Central memory CD8-positive, alpha-beta T cell (primary cell): ENCODE measurements around the gene ZKSCAN1.
A peak's percentile ranks its signal among the peaks of the same experiment; 100 is the strongest.

ENCODE experiments used
- ATAC-seq: fragments of 150-1000 bp; cut with Tn5 transposase; replicated peaks from 2 replicates; pipeline ENCODE4 v1.10.0; 2022; ENCODE audit warnings: mild to moderate bottlenecking, moderate FRiP score, moderate number of reproducible peaks; ENCODE audit not compliant: poor library complexity, severe bottlenecking; ENCODE audit errors: extremely low read depth
- DNase-seq, 2 donors: peaks; one replicate each; pipeline ENCODE4 v3.0.0; 2021; ENCODE audit warnings: low spot score in 2 of 2
- H3K27ac Mint-ChIP-seq: one replicate; pipeline ENCODE4 v1.8.0; 2022; ENCODE audit warnings: low read depth, mild to moderate bottlenecking, moderate library complexity, mixed read lengths
- H3K27me3 Mint-ChIP-seq: one replicate; pipeline ENCODE4 v1.8.0; 2022; ENCODE audit warnings: mixed read lengths
- H3K36me3 Mint-ChIP-seq: one replicate; pipeline ENCODE4 v1.8.0; 2022; ENCODE audit warnings: mild to moderate bottlenecking, moderate library complexity, mixed read lengths; ENCODE audit not compliant: insufficient read depth
- H3K4me1 Mint-ChIP-seq: one replicate; pipeline ENCODE4 v1.8.0; 2022; ENCODE audit warnings: mixed read lengths
- H3K4me3 Mint-ChIP-seq: one replicate; pipeline ENCODE4 v1.8.0; 2022; ENCODE audit warnings: mild to moderate bottlenecking, moderate library complexity, mixed read lengths
- H3K9me3 Mint-ChIP-seq: one replicate; pipeline ENCODE4 v1.8.0; 2022; ENCODE audit warnings: mixed read lengths

Gene ZKSCAN1

GRCh38 chr7:100027197-100027596 lies 11.8 kb downstream of the ZKSCAN1 start:
- DNase-seq (no peak), ATAC-seq (no peak)
- H3K9me3 Mint-ChIP-seq, result no peaks in the 10 kb centered on the region
- peaks cover 54% of the 10 kb centered on the region for H3K36me3 Mint-ChIP-seq
- no peak overlapping the region for H3K4me3 Mint-ChIP-seq
- no peak overlapping the region for H3K27ac Mint-ChIP-seq
- no peaks in the 10 kb centered on the region for H3K27me3 Mint-ChIP-seq
- peaks cover 5% of the 10 kb centered on the region for H3K4me1 Mint-ChIP-seq

GRCh38 chr7:100029596-100029995 lies 14.2 kb downstream of the ZKSCAN1 start:
- Mint-ChIP-seq H3K36me3 (peaks cover 47% of the 10 kb centered on the region), H3K27me3 (no peaks in the 10 kb centered on the region), H3K4me1 (no peaks in the 10 kb centered on the region), H3K27ac (no peak overlapping the region), H3K9me3 (no peaks in the 10 kb centered on the region), H3K4me3 (no peak overlapping the region)
- DNase-seq (no peak), ATAC-seq (no peak)

- H3K36me3 Mint-ChIP-seq, result peaks cover 35% of the 10 kb centered on the region
- no peak for ATAC-seq
- no peak overlapping the region for H3K27ac Mint-ChIP-seq
Measured at GRCh38 chr7:100033526-100033925, 18.1 kb downstream of the ZKSCAN1 start.

GRCh38 chr7:100034871-100035510 lies 19.6 kb downstream of the ZKSCAN1 start:
- Mint-ChIP-seq H3K4me3 (no peak overlapping the region), H3K27me3 (no peaks in the 10 kb centered on the region), H3K27ac (no peak overlapping the region), H3K4me1 (no peaks in the 10 kb centered on the region), H3K36me3 (peaks cover 35% of the 10 kb centered on the region), H3K9me3 (no peaks in the 10 kb centered on the region)
- no peak for DNase-seq
- ATAC-seq, result no peak

More at GRCh38 chr7:100033526-100033925, 18.1 kb downstream of the ZKSCAN1 start:
- no peaks in the 10 kb centered on the region for H3K4me1 Mint-ChIP-seq
- no peaks in the 10 kb centered on the region for H3K9me3 Mint-ChIP-seq
- H3K4me3 Mint-ChIP-seq, result no peak overlapping the region
- no peaks in the 10 kb centered on the region for H3K27me3 Mint-ChIP-seq
- no peak for DNase-seq

- Mint-ChIP-seq H3K27ac (no peak overlapping the region), H3K36me3 (peaks cover 27% of the 10 kb centered on the region), H3K4me3 (no peak overlapping the region), H3K27me3 (no peaks in the 10 kb centered on the region), H3K4me1 (no peaks in the 10 kb centered on the region), H3K9me3 (no peaks in the 10 kb centered on the region)
- ATAC-seq, result no peak
- DNase-seq, result no peak
Measured at GRCh38 chr7:100035876-100036275, 20.5 kb downstream of the ZKSCAN1 start.

- peaks cover 18% of the 10 kb centered on the region for H3K36me3 Mint-ChIP-seq
- H3K27me3 Mint-ChIP-seq, result no peaks in the 10 kb centered on the region
- H3K27ac Mint-ChIP-seq, result no peak overlapping the region
- H3K4me1 Mint-ChIP-seq, result no peaks in the 10 kb centered on the region
- no peak overlapping the region for H3K4me3 Mint-ChIP-seq
- ATAC-seq (no peak), DNase-seq (no peak)
- H3K9me3 Mint-ChIP-seq, result no peaks in the 10 kb centered on the region
Measured at GRCh38 chr7:100038326-100038725, 22.9 kb downstream of the ZKSCAN1 start.

GRCh38 chr7:100040575-100040974 lies 25.2 kb downstream of the ZKSCAN1 start:
- H3K4me3 Mint-ChIP-seq, result no peak overlapping the region

GRCh38 chr7:100044718-100045117 lies 29.3 kb downstream of the ZKSCAN1 start:
- Mint-ChIP-seq H3K27ac (no peak overlapping the region), H3K4me3 (no peak overlapping the region), H3K4me1 (peaks cover 5% of the 10 kb centered on the region), H3K27me3 (no peaks in the 10 kb centered on the region), H3K36me3 (no peaks in the 10 kb centered on the region), H3K9me3 (no peaks in the 10 kb centered on the region)
- ATAC-seq, result no peak
- no peak for DNase-seq

More at GRCh38 chr7:100040575-100040974, 25.2 kb downstream of the ZKSCAN1 start:
- ATAC-seq (no peak), DNase-seq (no peak)
- Mint-ChIP-seq H3K27ac (no peak overlapping the region), H3K27me3 (no peaks in the 10 kb centered on the region), H3K4me1 (peaks cover 5% of the 10 kb centered on the region), H3K36me3 (peaks cover 5% of the 10 kb centered on the region), H3K9me3 (no peaks in the 10 kb centered on the region)

DNA sequence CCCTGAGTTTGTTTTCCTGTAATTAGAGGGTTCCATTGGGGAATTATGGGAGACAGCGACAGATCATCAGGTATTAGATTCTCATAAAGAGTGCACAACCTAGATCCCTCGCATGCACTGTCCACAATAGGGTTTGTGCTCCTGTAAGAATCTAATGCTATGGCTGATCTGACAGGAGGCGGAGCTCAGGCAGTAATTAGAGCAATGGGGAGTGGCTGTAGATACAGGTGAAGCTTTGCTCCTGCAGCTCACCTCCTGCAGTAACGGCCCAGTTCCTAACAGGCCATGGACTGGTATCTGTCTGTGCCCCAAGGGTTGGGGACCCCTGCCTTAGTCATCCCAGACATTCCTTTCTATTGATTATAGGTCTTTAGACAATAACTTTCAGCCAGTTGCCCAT lies 33.3 kb downstream of the ZKSCAN1 start:
- no peak for DNase-seq
- H3K4me1 Mint-ChIP-seq, result peaks cover 15% of the 10 kb centered on the region
- ATAC-seq, result no peak
- H3K4me3 Mint-ChIP-seq, result peak overlapping the region; percentile 47
- H3K27me3 Mint-ChIP-seq, result no peaks in the 10 kb centered on the region
- H3K36me3 Mint-ChIP-seq, result peaks cover 2% of the 10 kb centered on the region
- no peaks in the 10 kb centered on the region for H3K9me3 Mint-ChIP-seq
- peak overlapping the region; percentile 26 for H3K27ac Mint-ChIP-seq

DNA sequence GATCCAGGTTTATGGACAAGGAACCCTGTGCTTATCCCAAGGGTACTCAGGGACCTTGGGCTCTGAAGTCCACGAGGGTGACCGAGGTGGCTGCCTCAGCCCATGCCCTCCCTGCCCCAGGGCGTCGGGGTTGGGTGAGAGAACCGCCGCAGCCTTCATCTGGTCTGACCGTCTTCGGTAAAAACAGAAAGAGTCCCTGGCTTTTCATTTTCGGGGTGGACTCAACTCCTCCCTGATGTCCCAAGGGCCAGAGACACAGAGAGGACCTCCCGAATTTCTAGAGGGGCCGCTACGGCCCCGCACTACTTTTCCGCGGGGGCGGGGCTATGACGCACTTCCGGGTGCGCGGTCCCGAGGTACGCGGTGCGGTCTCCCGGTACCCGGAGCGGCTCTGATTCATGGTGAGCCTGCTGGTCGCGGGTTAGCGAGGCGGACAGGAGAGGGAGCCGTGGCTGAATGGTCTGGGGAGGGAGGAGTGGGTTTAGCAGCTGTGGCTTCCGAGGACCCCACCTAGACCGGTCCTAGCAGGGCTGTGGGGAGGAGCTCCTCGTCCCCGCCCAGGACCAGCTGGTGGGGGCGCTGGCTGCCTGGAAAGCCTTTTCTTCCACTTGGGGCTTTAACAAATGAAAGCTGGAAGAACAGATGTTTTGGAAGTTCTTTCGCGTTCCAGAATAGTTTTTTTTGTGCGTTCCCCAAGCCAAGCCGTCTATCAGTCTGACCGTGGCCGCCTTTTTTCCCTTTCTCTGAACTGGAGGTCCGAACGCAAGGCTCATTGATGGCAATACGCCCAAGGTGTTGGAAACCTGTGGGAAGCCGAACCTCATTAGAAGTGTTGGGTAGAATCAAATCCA lies 34.3 kb downstream of the ZKSCAN1 start, which contains the start of gene ZSCAN21:
TSS of gene ZSCAN21 (plus strand) at position 334 of the 851 bp plus-strand sequence. CDS start 7,233 bp downstream, outside the sequence.
- DNase-seq, result peak; percentile 65 to 66
- H3K27ac Mint-ChIP-seq, result peak within 1 kb of the TSS; percentile 92
- H3K27me3 Mint-ChIP-seq, result no peaks in the 10 kb centered on the region
- H3K4me1 Mint-ChIP-seq, result peaks cover 13% of the 10 kb centered on the region
- H3K4me3 Mint-ChIP-seq, result peak within 1 kb of the TSS; percentile 88
- peak; percentile 82 for ATAC-seq
- H3K36me3 Mint-ChIP-seq, result peaks cover 3% of the 10 kb centered on the region
- H3K9me3 Mint-ChIP-seq, result no peaks in the 10 kb centered on the region

DNA sequence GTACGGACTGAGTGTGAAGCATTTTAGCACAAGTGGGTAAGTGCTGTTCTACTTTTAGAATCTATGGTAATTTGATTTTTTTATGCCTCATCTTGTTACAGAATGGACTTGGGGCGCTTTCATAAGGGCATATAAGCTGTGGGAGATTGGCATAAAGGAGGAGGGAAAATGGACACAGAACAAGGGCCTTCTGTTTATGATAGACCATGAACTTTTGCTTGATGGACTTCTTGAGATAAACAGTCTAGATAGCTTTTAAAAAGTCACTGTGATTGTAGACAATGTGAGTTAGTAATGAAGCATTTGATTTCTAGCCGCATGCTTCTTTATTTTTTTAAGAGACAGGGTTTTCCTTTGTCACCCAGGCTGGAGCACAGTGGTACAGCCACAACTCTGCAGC lies 36.2 kb downstream of the ZKSCAN1 start:
- Mint-ChIP-seq H3K4me3 (peak overlapping the region; percentile 38), H3K27me3 (no peaks in the 10 kb centered on the region)

GRCh38 chr7:100053215-100053614 lies 37.8 kb downstream of the ZKSCAN1 start:
- H3K4me1 Mint-ChIP-seq, result peaks cover 11% of the 10 kb centered on the region
- peaks cover 8% of the 10 kb centered on the region for H3K36me3 Mint-ChIP-seq

More for the DNA sequence above, 36.2 kb downstream of the ZKSCAN1 start:
- DNase-seq (no peak), ATAC-seq (no peak)
- peaks cover 11% of the 10 kb centered on the region for H3K4me1 Mint-ChIP-seq
- peaks cover 5% of the 10 kb centered on the region for H3K36me3 Mint-ChIP-seq
- no peak overlapping the region for H3K27ac Mint-ChIP-seq
- H3K9me3 Mint-ChIP-seq, result no peaks in the 10 kb centered on the region

GRCh38 chr7:100057006-100057405 lies 41.6 kb downstream of the ZKSCAN1 start:
- Mint-ChIP-seq H3K27me3 (no peaks in the 10 kb centered on the region), H3K27ac (no peak overlapping the region), H3K36me3 (peaks cover 14% of the 10 kb centered on the region), H3K9me3 (no peaks in the 10 kb centered on the region), H3K4me1 (no peaks in the 10 kb centered on the region), H3K4me3 (no peak overlapping the region)
- ATAC-seq, result no peak
- DNase-seq, result no peak

More at GRCh38 chr7:100053215-100053614, 37.8 kb downstream of the ZKSCAN1 start:
- no peaks in the 10 kb centered on the region for H3K9me3 Mint-ChIP-seq
- no peak overlapping the region for H3K27ac Mint-ChIP-seq
- no peak for DNase-seq
- no peak for ATAC-seq
- H3K4me3 Mint-ChIP-seq, result no peak overlapping the region
- H3K27me3 Mint-ChIP-seq, result no peaks in the 10 kb centered on the region
